HG02970 (cell line): Measurements from ENCODE around the gene PLA2G12B.
"Not testable (repeated sequence)": the region's sequence is repeated elsewhere in the genome, so short reads cannot be mapped to it uniquely, and the experiment has no call there.

Experiments
- ATAC-seq: cut with Tn5 transposase; IDR thresholded peaks from one replicate; pipeline ENCODE4 v1.9.1; 2021; ENCODE audit warnings: mild to moderate bottlenecking, moderate library complexity, moderate number of reproducible peaks; ENCODE audit not compliant: unreplicated experiment, low FRiP score

Gene PLA2G12B

GRCh38 chr10:72943498-72944234, 10.9 kb downstream of the PLA2G12B start:
- ATAC-seq = no peak

GRCh38 chr10:72935361-72935760, 19.2 kb downstream of the PLA2G12B start:
- no peak for ATAC-seq

- ATAC-seq = no peak
Measured at GRCh38 chr10:72932259-72933015, 22.2 kb downstream of the PLA2G12B start.

- no peak for ATAC-seq
Measured at GRCh38 chr10:72930276-72930675, 24.3 kb downstream of the PLA2G12B start.

- ATAC-seq = no peak
Measured at GRCh38 chr10:72928798-72929197, 25.8 kb downstream of the PLA2G12B start.

GRCh38 chr10:72927485-72927884, 27.1 kb downstream of the PLA2G12B start:
- no peak for ATAC-seq

GRCh38 chr10:72925951-72926465, 28.6 kb downstream of the PLA2G12B start:
- ATAC-seq = no peak

GRCh38 chr10:72924351-72924750, 30.3 kb downstream of the PLA2G12B start:
- no peak for ATAC-seq

GRCh38 chr10:72921147-72921683, 33.4 kb downstream of the PLA2G12B start:
- not testable (repeated sequence) for ATAC-seq

- ATAC-seq = no peak
Measured at GRCh38 chr10:72918352-72918751, 36.3 kb downstream of the PLA2G12B start.

GRCh38 chr10:72917803-72918332, 36.7 kb downstream of the PLA2G12B start:
- not testable (repeated sequence) for ATAC-seq

- not testable (repeated sequence) for ATAC-seq
Measured at GRCh38 chr10:72917201-72917600, 37.4 kb downstream of the PLA2G12B start.

GRCh38 chr10:72913287-72913686, 41.3 kb downstream of the PLA2G12B start:
- ATAC-seq = no peak

GRCh38 chr10:72912736-72913135, 41.9 kb downstream of the PLA2G12B start:
- ATAC-seq = no peak

GRCh38 chr10:72911758-72912157, 42.8 kb downstream of the PLA2G12B start:
- ATAC-seq = no peak

- ATAC-seq = no peak
Measured at GRCh38 chr10:72910705-72911104, 43.9 kb downstream of the PLA2G12B start.

GRCh38 chr10:72906446-72906845, 48.2 kb downstream of the PLA2G12B start:
- no peak for ATAC-seq

GRCh38 chr10:72904806-72905205, 49.8 kb downstream of the PLA2G12B start:
- ATAC-seq = no peak

GRCh38 chr10:72903941-72904446, 50.6 kb downstream of the PLA2G12B start:
- ATAC-seq = not testable (repeated sequence)

GRCh38 chr10:72899545-72899944, 55.1 kb downstream of the PLA2G12B start:
- no peak for ATAC-seq

GRCh38 chr10:72898616-72899015, 56.0 kb downstream of the PLA2G12B start:
- no peak for ATAC-seq
